Esophagus (tissue), 2 donors: Measurements from ENCODE around the gene LOXHD1. TPM values are rescaled to one million over a fixed set of nuclear protein-coding genes. Genes with fewer than 3 reads are reported as not detected.

Experiments used
- H3K27ac ChIP-seq, 2 donors: one replicate each; pipeline ENCODE4 v1.5.1; 2013; ENCODE audit warnings: low read depth in 2 of 2, mild to moderate bottlenecking in 2 of 2, inconsistent platforms in 1 of 2, low read length in 1 of 2, moderate library complexity in 1 of 2
- H3K27me3 ChIP-seq, 2 donors: one replicate each; pipeline ENCODE4 v1.6.1; 2013; ENCODE audit warnings: low read length in 2 of 2, control low read depth in 1 of 2, mild to moderate bottlenecking in 1 of 2; ENCODE audit not compliant: insufficient read depth in 2 of 2, control insufficient read depth in 1 of 2
- H3K36me3 ChIP-seq, 2 donors: one replicate each; pipeline ENCODE4 v1.6.1; 2013; ENCODE audit warnings: low read length in 1 of 2; ENCODE audit not compliant: control insufficient read depth in 2 of 2, insufficient read depth in 2 of 2
- H3K4me1 ChIP-seq, 2 donors: one replicate each; pipeline ENCODE4 v1.6.1; 2013; ENCODE audit warnings: low read length in 1 of 2; ENCODE audit not compliant: control insufficient read depth in 2 of 2, insufficient read depth in 2 of 2
- H3K4me3 ChIP-seq, 2 donors: one replicate each; pipeline ENCODE4 v1.5.1; 2013; ENCODE audit warnings: low read length in 2 of 2, mild to moderate bottlenecking in 2 of 2, low read depth in 1 of 2, moderate library complexity in 1 of 2
- H3K9me3 ChIP-seq, 2 donors: one replicate each; pipeline ENCODE4 v1.6.1; 2013; ENCODE audit warnings: mild to moderate bottlenecking in 2 of 2, low read depth in 1 of 2, low read length in 1 of 2, moderate library complexity in 1 of 2; ENCODE audit not compliant: control insufficient read depth in 2 of 2, insufficient read depth in 1 of 2
- WGBS, 2 donors: extraction: QIAGEN DNeasy Blood & Tissue Kit; methylation state at CpG; one replicate each; pipeline ENCODE4 v1.1.7; 2013; 5-methylcytosine and 5-hydroxymethylcytosine counted together
- polyA plus RNA-seq, 2 donors: library from polyadenylated mRNA; stranded (reverse); fragments of 200-250 nt; gene quantifications; one replicate each; pipeline ENCODE4 v1.2.3, GENCODE V29; 2013
- donor health status: healthy with polysubstance abuse.
- donor health status: Bipolar disorder and iron deficiency.

Gene LOXHD1
- polyA plus RNA-seq, 2 donors = 0.02 to 0.04 TPM

DNA sequence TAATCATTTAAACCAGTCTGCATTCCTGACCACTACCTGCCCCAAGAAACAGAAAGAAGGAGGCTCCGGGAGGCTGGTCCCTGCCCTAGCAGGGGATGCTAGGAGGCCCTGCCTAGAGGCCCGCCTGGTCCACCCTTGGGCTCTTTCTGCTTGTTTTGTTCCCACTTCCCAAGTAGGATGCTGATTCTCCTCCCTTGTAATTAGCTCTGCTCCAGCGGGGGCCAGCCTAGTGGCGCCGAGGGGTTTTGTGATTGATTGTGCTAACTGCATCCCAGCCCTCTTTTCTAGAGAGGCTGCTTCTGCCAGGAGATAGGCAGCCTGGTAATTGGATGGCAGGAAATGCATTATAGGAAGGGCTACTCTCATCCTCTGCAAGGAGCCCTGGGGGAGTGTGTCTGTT, 220.0 kb downstream of the LOXHD1 start:
- peaks cover 0 to 2% of the 10 kb centered on the region in 2 donors for H3K36me3 ChIP-seq
- H3K27me3 ChIP-seq = no peaks in the 10 kb centered on the region
- H3K9me3 ChIP-seq = no peaks in the 10 kb centered on the region
- no peak overlapping the region for H3K27ac ChIP-seq
- no peaks in the 10 kb centered on the region for H3K4me1 ChIP-seq
- 95 to 97% methylated on average over 5 of the region's 5 CpGs for WGBS, 2 donors
- no peak overlapping the region for H3K4me3 ChIP-seq

DNA sequence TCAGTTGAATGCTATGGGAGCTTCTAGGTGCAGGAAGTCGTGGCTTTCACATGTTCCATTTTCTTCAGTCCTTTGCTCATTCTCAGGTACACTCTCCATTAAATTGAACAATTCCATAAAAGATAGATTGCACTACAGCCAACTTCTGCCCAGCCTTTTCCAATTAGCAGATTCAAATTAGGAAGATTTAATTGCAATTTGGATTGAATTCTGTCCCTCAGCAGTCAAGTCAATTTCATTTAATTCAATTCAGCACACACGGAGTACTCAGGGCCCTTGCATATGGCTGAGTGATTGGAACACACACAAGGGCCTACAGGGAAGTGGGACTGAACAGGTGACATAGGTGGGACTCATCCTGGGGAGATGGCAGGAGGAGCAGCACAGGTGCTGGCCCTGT, 220.4 kb downstream of the LOXHD1 start:
- WGBS, 2 donors = 76 to 78% methylated on average over 2 of the region's 2 CpGs
- no peaks in the 10 kb centered on the region for H3K27me3 ChIP-seq
- no peaks in the 10 kb centered on the region for H3K4me1 ChIP-seq
- H3K36me3 ChIP-seq = peaks cover 0 to 2% of the 10 kb centered on the region in 2 donors
- H3K9me3 ChIP-seq = no peaks in the 10 kb centered on the region
- no peak overlapping the region for H3K4me3 ChIP-seq
- no peak overlapping the region for H3K27ac ChIP-seq

GRCh38 chr18:46435031-46435430, 222.0 kb downstream of the LOXHD1 start:
- Histone ChIP-seq H3K4me3 (no peak overlapping the region), H3K4me1 (no peaks in the 10 kb centered on the region), H3K36me3 (peaks cover 0 to 2% of the 10 kb centered on the region in 2 donors), H3K27me3 (no peaks in the 10 kb centered on the region), H3K27ac (no peak overlapping the region), H3K9me3 (no peaks in the 10 kb centered on the region)
- 83 to 90% methylated on average over 9 of the region's 9 CpGs for WGBS, 2 donors

DNA sequence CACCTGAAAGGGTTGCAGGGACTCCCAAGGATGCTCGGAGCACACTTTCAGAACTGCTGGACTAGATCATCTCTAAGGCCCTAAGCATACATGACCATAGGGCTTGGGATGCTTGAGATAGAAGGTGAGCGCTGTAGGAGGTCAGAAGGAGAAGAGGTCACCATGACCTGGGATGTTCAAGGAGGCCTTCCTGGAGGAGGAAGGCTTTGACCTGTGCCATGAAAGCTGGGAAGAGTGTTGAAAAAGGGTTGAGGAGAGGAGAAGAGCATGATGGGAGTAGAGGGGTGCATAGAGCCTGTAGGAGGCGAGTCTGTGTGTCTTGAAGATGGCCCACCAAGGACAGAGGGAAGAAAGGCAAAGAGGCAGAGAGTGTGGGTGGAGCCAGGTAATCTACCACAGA, 222.4 kb downstream of the LOXHD1 start:
- 95 to 99% methylated on average over 3 of the region's 3 CpGs for WGBS, 2 donors
- H3K27ac ChIP-seq = no peak overlapping the region

DNA sequence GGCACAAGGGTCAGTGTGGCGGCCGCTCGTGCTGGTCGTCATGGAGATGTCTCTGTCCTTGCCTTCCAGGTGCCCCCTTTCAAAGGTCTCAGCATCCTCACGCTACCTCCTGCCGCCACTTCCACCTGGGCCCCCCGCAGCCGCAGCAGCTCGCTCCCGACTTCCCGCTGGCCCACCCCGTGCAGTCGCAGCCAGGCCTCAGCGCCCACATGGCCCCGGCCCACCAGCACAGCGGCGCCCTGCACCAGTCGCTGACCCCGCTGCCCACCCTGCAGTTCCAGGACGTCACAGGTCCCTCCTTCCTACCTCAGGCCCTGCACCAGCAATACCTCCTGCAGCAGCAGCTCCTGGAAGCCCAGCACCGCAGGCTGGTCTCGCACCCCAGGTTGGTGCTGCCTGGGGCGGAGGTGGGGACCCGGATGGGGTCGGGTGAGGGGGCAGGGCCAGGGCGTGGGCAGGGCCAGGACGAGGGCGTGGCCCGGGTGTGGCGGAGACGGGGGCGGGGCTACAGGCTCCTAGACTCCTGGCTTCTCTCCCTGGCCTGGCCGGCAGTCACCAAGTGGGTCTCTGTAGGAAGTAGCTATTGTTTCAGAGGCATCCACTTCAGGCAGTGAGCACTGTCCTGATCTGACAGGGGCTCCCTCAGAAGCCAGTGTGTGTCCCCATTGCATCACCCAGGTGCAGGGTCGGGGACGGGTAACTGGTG, 223.7 kb downstream of the LOXHD1 start:
- Histone ChIP-seq H3K36me3 (peaks cover 0 to 2% of the 10 kb centered on the region in 2 donors), H3K27ac (no peak overlapping the region), H3K9me3 (no peaks in the 10 kb centered on the region), H3K4me3 (no peak overlapping the region), H3K4me1 (no peaks in the 10 kb centered on the region), H3K27me3 (no peaks in the 10 kb centered on the region)
- WGBS, 2 donors = 67 to 76% methylated on average over 34 to 35 of the region's 35 CpGs

More for the DNA sequence above, 222.4 kb downstream of the LOXHD1 start:
- Histone ChIP-seq H3K36me3 (peaks cover 0 to 2% of the 10 kb centered on the region in 2 donors), H3K9me3 (no peaks in the 10 kb centered on the region), H3K27me3 (no peaks in the 10 kb centered on the region), H3K4me1 (no peaks in the 10 kb centered on the region), H3K4me3 (no peak overlapping the region)

DNA sequence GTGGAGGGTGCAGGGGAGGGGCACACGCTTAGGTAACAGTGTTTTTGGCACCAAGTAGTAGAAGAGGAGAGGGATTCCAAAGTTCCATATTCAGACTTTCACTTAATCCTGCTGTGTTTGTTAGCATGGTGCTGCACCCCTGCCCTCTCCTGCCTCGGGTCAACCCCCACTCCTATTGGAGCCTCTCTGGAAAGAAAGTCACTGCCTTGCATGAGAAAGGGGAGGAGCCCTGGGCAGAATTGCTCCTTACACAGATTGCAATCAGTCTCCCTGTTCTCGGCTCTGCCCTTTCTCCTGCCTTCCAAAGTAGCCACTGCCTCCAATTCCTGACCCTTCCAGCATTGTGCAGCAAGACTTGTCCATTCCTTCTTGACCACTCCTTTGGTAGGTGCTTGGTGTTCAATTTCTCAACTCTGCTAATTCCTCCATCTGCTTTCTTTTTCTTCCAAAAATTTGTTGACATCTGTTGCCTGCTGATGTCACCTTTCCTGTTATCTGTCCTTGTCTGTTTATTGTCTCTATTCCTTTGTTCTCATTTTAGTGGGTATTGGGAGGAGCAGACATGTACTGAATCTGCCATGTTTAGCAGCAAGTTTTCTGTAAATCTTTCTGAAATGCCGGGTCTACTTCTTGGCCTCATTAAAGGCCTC, 225.4 kb downstream of the LOXHD1 start:
- WGBS, 2 donors = 46 to 47% methylated on average over 4 of the region's 4 CpGs
- no peak overlapping the region for H3K27ac ChIP-seq
- no peaks in the 10 kb centered on the region for H3K27me3 ChIP-seq
- peaks cover 0 to 2% of the 10 kb centered on the region in 2 donors for H3K36me3 ChIP-seq
- H3K4me3 ChIP-seq = no peak overlapping the region
- H3K9me3 ChIP-seq = no peaks in the 10 kb centered on the region
- no peaks in the 10 kb centered on the region for H3K4me1 ChIP-seq

DNA sequence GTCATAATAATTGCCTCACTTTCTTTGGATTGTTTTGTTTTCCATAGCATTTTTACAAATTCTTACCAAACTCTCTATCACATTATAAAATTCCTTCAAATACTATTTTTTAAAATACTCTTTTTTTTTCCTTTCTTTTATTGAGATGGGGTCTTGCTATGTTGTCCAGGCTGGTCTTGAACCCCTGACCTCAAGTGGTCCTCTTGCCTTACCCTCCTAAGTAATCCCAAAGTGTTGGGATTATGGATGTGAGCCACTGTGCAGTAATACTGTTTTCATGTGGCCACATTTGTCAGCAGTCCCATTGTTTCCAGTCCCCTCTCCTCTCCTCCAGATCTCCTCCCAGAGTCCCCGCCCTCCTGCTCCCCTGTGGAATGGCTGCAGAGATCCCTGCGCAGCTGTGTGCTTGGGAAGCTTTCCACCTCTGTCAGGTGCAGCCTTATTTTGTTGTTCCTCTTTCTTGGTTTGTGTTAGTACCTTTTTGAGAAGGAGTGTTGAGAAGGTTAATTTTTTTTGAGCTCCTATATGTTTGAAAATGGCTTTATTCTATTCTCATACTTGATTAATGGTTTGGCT, 227.3 kb downstream of the LOXHD1 start:
- 60 to 85% methylated on average over 2 of the region's 2 CpGs for WGBS, 2 donors
- Histone ChIP-seq H3K27me3 (no peaks in the 10 kb centered on the region), H3K4me1 (no peaks in the 10 kb centered on the region), H3K36me3 (no peaks in the 10 kb centered on the region), H3K4me3 (no peak overlapping the region), H3K27ac (no peak overlapping the region), H3K9me3 (no peaks in the 10 kb centered on the region)

- Histone ChIP-seq H3K4me3 (no peak overlapping the region), H3K27me3 (no peaks in the 10 kb centered on the region), H3K27ac (no peak overlapping the region), H3K36me3 (no peaks in the 10 kb centered on the region), H3K9me3 (no peaks in the 10 kb centered on the region), H3K4me1 (peaks cover 0 to under 1% of the 10 kb centered on the region in 2 donors)
- 88 to 89% methylated on average over 4 of the region's 4 CpGs for WGBS, 2 donors
These were observed 227.9 kb downstream of the LOXHD1 start for GRCh38 chr18:46429130-46429529.

- Histone ChIP-seq H3K27me3 (no peaks in the 10 kb centered on the region), H3K27ac (no peak overlapping the region), H3K4me3 (no peak overlapping the region), H3K9me3 (no peaks in the 10 kb centered on the region), H3K4me1 (peaks cover 0 to 3% of the 10 kb centered on the region in 2 donors), H3K36me3 (no peaks in the 10 kb centered on the region)
- WGBS, 2 donors = 70 to 79% methylated on average over 3 of the region's 3 CpGs
These were observed 228.7 kb downstream of the LOXHD1 start for GRCh38 chr18:46428368-46428767.
